GDM1 (cell line): ENCODE measurements around the gene C22orf23.
A peak's percentile ranks its signal among the peaks of the same experiment; 100 is the strongest.
"Not testable (repeated sequence)": the region's sequence is repeated elsewhere in the genome, so short reads cannot be mapped to it uniquely, and the experiment has no call there.

ENCODE experiments used
- DNase-seq: peaks from one replicate; lab custom pipeline; 2025; lab: John Stamatoyannopoulos, UW

Gene C22orf23

DNA sequence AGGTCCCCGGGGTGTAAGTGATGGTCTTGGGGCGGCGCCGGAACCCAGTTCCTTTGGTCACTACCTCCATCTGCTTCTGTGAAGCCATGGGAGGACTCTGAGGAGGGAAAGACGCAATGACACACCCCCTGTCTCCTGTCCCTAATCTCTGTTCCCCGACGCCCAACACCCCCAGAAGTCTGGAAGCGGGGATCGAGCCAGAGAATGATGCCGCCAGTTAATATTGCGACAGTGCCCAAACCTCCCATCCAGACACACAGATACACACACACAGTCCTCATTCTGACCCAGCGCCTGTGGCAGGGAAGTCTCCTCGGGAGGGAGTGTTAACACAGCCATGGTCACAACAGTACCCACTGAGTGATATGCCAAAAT, 352 bp downstream of the C22orf23 start:
- no peak for DNase-seq

- not testable (repeated sequence) for DNase-seq
Observed at GRCh38 chr22:37952629-37953028, 772 bp downstream of the C22orf23 start.

DNA sequence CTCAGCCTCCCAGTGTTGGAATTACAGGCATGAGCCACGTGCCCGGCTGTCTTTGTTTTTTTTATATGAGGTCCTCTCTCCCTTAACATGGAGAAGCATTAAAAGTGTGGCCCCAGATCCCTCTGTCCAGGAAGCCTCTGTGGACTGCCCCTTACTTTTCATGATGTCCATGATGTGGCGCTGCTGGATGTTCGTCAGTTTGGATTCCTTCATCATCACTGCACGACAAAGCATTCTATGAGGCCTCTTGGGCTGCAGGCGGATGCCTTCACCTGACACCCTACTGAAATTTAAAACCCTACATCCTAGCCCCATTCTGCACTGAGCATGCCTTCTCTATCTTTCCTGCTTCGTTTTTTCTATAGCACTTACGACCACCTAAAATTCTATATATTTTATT, 2.1 kb downstream of the C22orf23 start:
- DNase-seq = no peak

- DNase-seq = not testable (repeated sequence)
Observed at GRCh38 chr22:37947142-37947795, 6.1 kb downstream of the C22orf23 start.

DNA sequence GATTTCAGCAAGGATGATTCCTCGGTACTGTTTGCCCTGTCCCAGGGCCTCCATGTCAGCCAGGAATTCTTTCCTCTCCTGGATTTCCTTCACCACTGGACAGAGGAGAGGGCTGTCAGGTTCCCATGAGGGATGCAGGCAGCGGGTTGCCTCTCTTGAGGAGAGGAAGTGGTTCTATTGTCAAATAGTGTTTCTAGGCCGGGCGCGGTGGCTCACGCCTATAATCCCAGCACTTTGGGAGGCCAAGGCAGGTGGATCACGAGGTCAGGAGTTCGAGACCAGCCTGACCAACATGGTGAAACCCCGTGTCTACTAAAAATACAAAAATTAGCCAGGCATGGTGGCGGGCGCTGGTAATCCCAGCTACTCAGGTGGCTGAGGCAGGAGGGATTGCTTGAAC, 9.0 kb downstream of the C22orf23 start:
- not testable (repeated sequence) for DNase-seq

GRCh38 chr22:37943825-37944198, 9.6 kb downstream of the C22orf23 start:
- no peak for DNase-seq

GRCh38 chr22:37943136-37943824, 10.1 kb downstream of the C22orf23 start:
- no peak for DNase-seq

DNA sequence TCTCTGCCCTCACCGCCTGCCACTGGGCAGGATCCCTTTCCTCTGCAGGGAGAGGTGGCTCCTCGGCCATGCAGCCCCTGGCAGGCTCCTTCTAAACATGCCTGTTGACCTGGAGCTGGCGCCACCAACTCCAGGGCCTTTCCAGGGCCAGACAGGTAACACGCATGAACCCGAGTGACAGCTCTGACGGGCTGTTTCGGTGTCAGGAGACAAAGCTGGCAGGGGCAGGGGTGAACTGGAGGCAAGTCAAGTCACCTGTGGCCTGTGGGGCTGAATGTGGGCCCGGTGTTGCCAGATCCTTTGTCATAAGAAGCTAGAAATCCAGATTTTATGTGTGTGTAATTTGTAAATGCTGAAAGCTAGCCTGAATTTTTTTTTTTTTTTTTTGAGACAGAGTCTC, 11.3 kb downstream of the C22orf23 start:
- DNase-seq = no peak

DNA sequence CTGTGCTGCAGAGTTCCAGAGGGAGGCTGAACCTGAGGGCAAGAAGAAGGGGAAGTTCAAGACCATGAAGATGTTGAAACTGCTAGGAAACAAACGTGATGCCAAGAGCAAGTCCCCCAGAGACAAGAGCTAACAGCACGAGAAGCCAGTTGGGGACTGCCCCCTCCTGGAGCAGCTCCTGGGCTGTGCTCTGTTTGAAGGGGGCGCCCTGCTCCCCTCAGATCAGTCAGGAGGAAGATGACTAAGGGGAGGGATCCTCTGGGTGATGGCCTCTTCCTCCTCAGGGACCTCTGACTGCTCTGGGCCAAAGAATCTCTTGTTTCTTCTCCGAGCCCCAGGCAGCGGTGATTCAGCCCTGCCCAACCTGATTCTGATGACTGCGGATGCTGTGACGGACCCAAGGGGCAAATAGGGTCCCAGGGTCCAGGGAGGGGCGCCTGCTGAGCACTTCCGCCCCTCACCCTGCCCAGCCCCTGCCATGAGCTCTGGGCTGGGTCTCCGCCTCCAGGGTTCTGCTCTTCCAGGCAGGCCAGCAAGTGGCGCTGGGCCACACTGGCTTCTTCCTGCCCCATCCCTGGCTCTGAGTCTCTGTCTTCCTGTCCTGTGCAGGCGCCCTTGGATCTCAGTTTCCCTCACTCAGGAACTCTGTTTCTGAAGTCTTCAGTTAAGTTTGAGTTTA, 12.6 kb downstream of the C22orf23 start:
- no peak for DNase-seq

DNA sequence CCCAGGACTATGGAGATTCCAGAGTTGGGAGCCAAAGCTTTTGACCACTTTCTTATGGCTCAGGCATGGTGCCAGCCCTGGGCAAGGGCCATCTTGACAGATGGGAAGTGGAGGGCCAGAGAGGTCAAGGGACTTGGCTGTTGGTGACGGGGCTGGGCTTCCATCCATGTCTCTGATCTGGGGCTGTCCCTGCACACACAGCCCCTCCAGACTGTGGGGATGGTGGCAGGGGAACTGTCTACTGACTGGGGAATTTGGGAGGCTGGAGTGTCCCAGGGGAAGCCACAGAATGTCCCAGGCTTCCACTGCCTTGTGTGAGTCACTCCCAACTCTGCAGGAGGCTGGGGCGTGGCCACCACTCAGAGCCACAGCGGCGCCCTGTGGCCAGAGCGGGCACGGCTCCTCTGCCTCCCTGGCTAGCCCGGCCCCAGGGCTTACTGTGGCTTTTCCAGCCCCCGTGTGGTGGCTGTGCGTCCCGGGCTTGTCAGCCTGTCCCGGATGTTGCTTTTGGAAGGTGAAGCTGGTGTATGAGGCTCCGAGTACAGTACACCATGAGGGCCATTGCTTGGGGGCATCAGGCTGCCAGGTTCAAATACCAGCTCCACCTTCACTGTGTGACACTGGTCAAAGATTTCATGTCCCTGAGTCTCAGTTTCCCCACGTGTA, 19.6 kb downstream of the C22orf23 start:
- DNase-seq = peak; percentile 64

DNA sequence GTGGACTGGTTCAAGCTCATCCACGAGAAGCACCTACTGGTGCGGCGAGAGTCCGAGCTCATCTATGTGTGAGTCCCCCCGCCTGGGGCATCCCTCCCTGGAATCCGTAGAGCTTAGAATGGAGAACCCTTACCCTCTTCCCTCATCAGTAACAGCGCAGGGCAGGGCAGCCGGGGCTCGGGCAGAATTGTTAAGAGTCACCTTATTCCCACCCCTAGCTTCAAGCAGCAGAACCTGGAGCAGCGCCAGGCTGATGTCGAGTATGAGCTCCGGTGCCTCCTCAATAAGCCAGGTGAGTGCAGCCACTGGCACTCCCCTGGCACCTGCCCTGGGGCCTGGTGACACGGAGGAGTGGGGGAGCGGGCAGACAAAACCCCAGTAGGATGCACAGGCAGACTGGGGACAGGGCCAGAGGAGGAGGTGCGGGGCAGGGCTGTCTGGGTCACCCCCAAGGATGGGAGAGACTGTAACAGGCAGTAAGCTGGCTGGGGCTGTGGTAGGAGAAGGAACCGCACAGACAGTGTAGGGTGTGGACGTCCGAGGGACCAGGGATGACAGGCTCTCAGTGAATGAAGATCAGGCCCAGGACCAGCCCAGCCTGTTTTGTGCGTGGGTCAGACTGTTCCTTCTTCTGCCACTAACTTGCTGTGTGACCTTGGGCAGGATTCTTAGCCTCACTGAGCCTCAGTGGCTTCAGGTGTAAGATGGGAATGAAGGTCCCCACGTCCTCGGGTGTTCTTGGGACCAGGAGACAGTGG, 20.4 kb downstream of the C22orf23 start:
- no peak for DNase-seq

DNA sequence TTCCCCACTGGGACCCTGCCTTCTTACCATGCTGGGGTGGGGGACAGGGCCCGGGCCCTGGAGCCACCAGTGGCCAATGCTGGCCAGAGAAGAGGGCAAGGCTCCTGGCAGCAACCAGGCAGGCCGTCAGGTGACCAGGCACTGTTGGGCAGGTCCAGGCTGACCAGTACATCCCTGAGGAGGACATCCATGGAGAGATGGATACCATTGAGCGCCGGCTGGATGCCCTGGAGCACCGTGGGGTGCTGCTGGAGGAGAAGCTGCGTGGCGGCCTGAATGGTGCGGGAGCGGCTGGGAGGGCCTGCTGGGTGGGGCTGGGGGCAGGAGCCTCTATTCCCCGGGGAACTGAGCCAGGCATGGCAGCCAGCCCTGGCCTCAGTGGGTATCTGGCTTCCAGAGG, 21.0 kb downstream of the C22orf23 start:
- no peak for DNase-seq

DNA sequence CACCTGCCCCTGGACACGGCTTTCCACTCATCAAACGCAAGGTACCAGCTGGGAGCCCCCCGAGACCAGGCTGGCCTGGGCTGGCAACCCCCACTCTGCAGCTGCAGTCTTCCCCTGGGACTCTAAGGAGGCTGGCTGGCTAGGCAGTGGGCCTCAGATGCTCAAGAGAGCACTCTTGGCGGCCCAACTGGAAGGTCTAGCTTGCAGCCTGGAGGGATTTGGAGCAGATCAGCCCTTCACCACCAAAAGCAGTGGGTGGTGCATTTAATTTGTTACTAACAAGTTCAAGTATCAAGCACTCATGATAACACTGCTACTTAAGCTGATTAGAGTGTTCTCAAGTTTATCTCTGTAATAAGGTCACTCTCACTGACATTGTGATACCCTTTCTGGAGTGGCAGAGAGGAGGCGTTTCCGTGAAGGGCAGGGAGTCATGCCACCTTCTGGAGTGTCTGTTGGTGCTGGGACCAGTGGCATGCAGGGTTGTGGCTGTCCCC, 21.5 kb downstream of the C22orf23 start:
- DNase-seq = no peak

DNA sequence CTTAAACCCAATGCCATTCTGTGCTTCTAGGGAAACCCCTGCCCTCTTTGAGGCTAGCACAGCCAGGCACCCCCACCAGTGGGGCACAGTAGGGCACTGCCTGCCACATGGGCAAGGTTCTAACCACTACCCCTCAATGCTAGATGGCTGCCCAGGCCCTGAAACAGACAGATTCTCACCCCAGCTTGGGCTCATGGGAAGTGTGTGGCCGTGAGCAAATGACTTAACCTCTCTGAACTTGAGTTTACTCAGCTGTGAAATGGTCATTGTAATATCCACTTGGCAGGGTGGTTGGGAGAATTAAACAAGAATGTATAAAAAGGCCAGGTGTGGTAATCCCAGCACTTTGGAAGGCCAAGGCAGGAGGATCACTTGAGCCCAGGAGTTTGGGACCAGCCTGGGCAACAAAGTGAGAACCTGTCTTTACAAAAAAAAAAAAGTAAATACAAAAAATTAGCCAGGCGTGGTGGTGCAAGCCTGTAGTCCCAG, 22.4 kb downstream of the C22orf23 start:
- no peak for DNase-seq

- DNase-seq = no peak
Observed at GRCh38 chr22:37930270-37930951, 23.0 kb downstream of the C22orf23 start.

- no peak for DNase-seq
Observed at GRCh38 chr22:37929390-37929789, 24.0 kb downstream of the C22orf23 start.

DNA sequence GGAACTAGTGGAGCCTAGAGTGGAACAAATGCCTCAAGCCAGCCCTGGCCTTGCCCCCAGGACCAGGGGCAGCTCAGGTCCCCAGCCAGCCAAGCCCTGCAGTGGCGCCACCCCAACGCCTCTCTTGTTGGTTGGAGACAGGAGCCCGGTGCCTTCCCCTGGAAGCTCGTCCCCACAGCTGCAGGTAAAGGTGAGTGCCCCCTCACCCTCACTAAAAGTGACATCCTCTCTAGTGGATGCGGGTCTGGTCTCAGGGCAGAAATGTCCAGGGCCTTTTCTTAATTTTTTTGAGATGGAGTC, 25.8 kb downstream of the C22orf23 start:
- DNase-seq = no peak

DNA sequence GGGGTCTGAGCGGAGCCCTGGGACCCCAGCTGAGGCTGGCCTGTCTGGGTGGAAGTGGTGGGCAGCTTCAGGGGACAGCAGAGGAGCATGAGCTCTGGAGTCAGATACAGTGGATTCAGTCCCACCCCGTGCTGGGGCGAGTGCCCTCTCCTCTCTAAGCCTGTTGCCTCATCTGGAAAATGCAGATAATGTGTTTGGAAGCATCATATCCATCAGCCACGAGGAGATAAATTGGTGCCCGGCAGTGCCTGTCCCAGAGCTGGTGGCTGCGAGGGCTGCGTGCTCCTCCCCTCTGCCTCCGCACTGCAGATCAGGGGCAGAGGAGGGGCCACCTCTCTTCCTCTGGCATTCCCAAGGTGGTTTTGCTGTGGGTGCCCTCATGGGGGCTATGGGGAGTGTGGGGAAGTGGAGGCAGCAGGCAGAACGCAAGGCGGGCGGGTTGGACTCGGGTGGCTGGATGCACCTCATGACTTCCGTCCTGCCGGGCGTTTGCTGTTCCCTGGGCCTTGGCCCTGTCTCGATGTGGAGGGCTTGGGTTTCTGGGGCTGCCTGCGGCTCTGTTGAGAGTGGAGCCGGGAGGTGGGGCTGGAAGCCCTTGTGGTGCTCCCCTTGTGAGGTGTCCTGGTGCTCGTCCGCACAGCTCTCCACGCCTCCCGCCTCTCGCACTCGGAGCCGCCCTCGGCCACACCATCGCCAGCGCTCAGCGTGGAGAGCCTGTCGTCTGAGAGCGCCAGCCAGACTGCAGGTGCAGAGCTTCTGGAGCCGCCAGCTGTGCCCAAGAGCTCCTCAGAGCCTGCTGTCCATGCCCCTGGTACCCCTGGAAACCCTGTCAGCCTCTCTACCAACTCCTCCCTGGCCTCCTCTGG, 26.4 kb downstream of the C22orf23 start:
- DNase-seq = no peak

GRCh38 chr22:37926358-37926757, 27.0 kb downstream of the C22orf23 start:
- DNase-seq = no peak

- no peak for DNase-seq
Observed at GRCh38 chr22:37925767-37926166, 27.6 kb downstream of the C22orf23 start.
